Measurements from ENCODE around the gene TIMM10. TPM values are rescaled to one million over a fixed set of nuclear protein-coding genes. Genes with fewer than 3 reads are reported as not detected.

TIMM10 gene
- polyA plus RNA-seq, 1 experiment = 76.6 TPM

DNA sequence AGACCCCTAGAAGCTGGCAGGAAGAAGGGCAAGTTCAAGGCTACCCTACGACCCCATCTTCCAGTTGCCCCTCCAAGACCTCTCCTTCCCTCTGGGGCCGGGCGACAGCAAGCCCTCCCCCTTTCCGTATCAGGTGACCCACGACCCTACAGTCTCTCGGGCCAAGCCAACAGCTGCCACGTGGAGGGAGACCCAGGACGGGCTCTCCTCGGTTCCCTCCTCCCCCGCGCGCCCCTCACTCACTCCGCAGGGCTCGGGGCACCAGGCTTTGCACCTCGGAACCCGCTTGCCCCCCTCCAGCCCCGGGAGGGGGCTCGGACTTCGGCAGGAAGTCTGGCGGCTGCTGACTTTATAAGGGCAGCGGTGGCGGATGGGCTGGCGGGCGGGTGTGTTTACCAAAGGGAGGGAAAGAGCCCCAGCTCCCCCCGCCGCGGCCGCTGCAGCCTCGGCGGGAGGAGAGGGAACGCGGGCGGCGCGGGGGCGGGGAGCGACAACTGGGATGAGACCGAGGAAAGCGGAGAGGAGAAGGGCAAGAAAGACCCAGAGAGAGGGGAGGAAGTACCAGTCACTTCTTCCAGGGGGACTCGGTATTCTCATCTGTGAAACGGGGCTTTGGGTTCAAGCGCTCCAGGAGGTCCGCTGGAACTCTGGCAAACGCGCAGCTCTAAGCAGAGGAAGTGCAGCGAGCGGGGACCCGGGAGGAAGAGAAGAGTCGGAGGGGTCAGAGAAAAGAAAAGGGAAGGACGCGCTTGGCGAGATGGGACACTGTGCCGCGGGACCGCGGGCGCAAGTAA is 15.8 kb downstream of the TIMM10 start:
- CTCF ChIA-PET = interaction anchor here (0.6 to 6.4 kb wide), 7 partner anchors 12 to 56 kb away, joined by 3 to 52 read pairs (median 4); partner anchors contain the start of gene RTN4RL2
- H3K9me3 ChIP-seq (ENCODE audit: control insufficient read depth, insufficient read depth, low read length) = no peaks in the 10 kb centered on the region; the same call in 1 of the 2 replicates
- no peaks in the 10 kb centered on the region for H3K27me3 ChIP-seq (ENCODE audit: control insufficient read depth, insufficient read depth, low read length)
- H3K27ac ChIP-seq (ENCODE audit: low read depth, low read length) = peak overlapping the region; percentile 57
- H3K4me3 ChIP-seq (ENCODE audit: low read depth, low read length) = peak overlapping the region; percentile 85
- POLR2A ChIA-PET = interaction anchor here (0.6 to 0.8 kb wide), 3 partner anchors 9 to 55 kb away, joined by 3 to 5 read pairs (median 3); no protein-coding TSS in a partner anchor
- no peak for DNase-seq (ENCODE audit: low read depth, low spot score)
- TF ChIP-seq, protein P1, sequence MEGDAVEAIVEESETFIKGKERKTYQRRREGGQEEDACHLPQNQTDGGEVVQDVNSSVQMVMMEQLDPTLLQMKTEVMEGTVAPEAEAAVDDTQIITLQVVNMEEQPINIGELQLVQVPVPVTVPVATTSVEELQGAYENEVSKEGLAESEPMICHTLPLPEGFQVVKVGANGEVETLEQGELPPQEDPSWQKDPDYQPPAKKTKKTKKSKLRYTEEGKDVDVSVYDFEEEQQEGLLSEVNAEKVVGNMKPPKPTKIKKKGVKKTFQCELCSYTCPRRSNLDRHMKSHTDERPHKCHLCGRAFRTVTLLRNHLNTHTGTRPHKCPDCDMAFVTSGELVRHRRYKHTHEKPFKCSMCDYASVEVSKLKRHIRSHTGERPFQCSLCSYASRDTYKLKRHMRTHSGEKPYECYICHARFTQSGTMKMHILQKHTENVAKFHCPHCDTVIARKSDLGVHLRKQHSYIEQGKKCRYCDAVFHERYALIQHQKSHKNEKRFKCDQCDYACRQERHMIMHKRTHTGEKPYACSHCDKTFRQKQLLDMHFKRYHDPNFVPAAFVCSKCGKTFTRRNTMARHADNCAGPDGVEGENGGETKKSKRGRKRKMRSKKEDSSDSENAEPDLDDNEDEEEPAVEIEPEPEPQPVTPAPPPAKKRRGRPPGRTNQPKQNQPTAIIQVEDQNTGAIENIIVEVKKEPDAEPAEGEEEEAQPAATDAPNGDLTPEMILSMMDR (IDR thresholded peaks at IDR 0.05; ENCODE audit: low read depth, low read length) = no peak

DNA sequence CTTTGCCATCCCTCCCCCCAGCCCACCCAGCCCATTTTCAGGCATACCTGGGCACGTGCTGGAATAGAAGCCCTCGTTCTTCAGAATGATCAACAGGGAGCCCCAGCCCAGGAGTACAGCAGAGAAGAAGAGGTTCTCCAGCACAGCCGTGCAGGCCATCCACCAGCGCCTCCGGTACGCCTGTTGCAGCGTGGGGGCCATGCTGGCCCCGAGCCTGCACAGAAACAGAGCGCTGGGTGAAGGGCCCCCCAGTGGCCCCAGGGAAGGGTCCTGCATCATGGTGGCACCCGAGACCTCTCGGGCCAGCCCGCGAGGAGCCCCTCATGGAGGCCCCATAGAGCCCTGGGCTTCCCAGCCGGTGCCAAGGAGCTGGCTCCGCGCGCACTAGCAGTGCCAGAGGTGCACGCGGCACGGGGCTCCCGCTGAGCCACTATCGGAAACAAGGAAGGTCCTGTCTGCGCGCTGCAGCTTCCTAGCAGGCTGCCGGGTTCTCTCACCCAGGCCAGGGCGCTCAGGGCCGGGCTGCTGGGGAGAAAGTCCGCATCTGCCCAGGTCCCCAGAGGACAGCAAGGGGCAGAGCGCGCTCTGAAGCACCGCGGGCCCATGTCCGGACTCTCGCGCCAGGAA is 16.5 kb downstream of the TIMM10 start:
- POLR2A ChIA-PET = interaction anchor here (0.6 to 0.8 kb wide), 3 partner anchors 8 to 54 kb away, joined by 3 to 5 read pairs (median 3); no protein-coding TSS in a partner anchor
- H3K27ac ChIP-seq (ENCODE audit: low read depth, low read length) = no peak overlapping the region
- peak overlapping the region; percentile 85 for H3K4me3 ChIP-seq (ENCODE audit: low read depth, low read length)
- TF ChIP-seq, protein P1 (IDR thresholded peaks at IDR 0.05; ENCODE audit: low read depth, low read length) = no peak
- no peak for DNase-seq (ENCODE audit: low read depth, low spot score)
- H3K27me3 ChIP-seq (ENCODE audit: control insufficient read depth, insufficient read depth, low read length) = no peaks in the 10 kb centered on the region
- CTCF ChIA-PET = interaction anchor here (0.6 to 6.4 kb wide), 8 partner anchors 12 to 55 kb away, joined by 3 to 52 read pairs (median 4); partner anchors contain the start of gene RTN4RL2
- no peaks in the 10 kb centered on the region; the same call in 1 of the 2 replicates for H3K9me3 ChIP-seq (ENCODE audit: control insufficient read depth, insufficient read depth, low read length)

DNA sequence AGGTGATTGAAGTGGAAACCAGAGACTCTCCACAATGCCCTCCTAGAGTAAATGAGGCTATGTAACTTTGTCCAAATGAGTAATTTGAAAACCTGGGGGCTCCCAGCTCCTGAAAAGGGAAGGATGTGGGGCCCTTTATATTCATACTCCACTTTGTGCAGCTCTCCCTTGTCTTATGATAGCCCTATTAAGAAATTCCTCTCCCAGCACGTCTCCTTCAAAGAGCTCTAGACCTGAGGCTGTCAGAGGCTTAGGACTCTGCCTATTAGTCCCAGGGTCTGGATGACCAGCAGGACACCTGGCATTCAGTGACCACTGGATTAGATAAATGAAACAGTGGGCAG is 17.1 kb downstream of the TIMM10 start:
- no peak for DNase-seq (ENCODE audit: low read depth, low spot score)
- H3K9me3 ChIP-seq (ENCODE audit: control insufficient read depth, insufficient read depth, low read length) = no peaks in the 10 kb centered on the region; the same call in 1 of the 2 replicates
- TF ChIP-seq, protein P1 (IDR thresholded peaks at IDR 0.05; ENCODE audit: low read depth, low read length) = no peak
- no peaks in the 10 kb centered on the region for H3K27me3 ChIP-seq (ENCODE audit: control insufficient read depth, insufficient read depth, low read length)
- peak overlapping the region; percentile 85 for H3K4me3 ChIP-seq (ENCODE audit: low read depth, low read length)
- POLR2A ChIA-PET = interaction anchor here (0.5 kb wide), 1 partner anchor 177 kb away, joined by 3 read pairs; no protein-coding TSS in a partner anchor
- CTCF ChIA-PET = interaction anchor here (1.0 to 6.4 kb wide), 6 partner anchors 12 to 55 kb away, joined by 3 to 52 read pairs (median 14); partner anchors contain the start of gene RTN4RL2
- H3K27ac ChIP-seq (ENCODE audit: low read depth, low read length) = no peak overlapping the region

DNA sequence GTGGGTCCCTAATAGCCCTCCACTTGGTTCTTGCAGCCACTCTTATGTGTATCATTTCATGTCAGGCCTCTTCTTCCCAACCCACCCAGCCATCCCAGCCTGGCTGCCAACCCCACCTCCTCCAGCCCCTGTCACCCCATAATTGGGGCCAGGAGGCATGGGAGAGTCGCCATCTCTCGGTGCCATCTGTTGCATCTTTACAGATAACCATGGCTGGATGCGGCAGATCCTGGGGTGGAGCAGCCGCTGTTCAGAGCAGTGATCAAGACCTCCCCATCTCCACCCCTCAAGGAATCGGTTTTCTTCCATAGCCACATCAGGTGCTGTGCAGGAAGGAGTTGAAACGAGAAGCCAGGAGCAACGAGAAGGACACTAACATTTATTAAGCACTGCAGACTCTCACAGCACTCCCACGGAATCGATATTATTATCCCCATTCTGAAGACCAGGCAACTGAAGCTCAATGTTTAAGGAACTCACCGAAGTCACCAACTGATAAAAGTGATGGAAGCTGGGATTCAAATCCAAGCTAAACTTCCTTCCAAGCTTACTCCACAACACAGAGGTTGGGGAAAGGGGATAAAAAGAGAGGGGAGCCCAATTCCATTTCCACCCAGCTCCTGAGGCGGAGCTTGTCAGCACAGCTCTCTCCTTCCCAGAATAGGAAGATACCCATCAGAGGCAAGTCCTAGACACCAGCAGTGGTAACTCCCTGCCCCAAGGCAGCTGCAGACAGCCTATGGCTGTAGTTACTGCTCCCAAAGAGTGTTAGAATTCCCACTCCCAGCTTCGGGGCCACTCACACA is 17.7 kb downstream of the TIMM10 start:
- Histone ChIP-seq H3K27me3 (ENCODE audit: control insufficient read depth, insufficient read depth, low read length) (no peaks in the 10 kb centered on the region), H3K9me3 (ENCODE audit: control insufficient read depth, insufficient read depth, low read length) (no peaks in the 10 kb centered on the region; the same call in 1 of the 2 replicates), H3K27ac (ENCODE audit: low read depth, low read length) (no peak overlapping the region), H3K4me3 (ENCODE audit: low read depth, low read length) (peak overlapping the region; percentile 10; the same call in 1 of the 2 replicates)
- DNase-seq (ENCODE audit: low read depth, low spot score) = no peak
- CTCF ChIA-PET = interaction anchor here (1.0 to 6.4 kb wide), 5 partner anchors 11 to 54 kb away, joined by 3 to 52 read pairs (median 24); partner anchors contain the start of gene RTN4RL2
- TF ChIP-seq, protein P1 (IDR thresholded peaks at IDR 0.05; ENCODE audit: low read depth, low read length) = no peak
- POLR2A ChIA-PET = interaction anchor here (0.5 kb wide), 1 partner anchor 176 kb away, joined by 3 read pairs; no protein-coding TSS in a partner anchor

All from AG04450 (cell line).